Tibial artery (tissue), 4 donors: ENCODE data around the gene MTARC2.

Experiments used
- DNase-seq, 2 donors: peaks; one replicate each; pipeline ENCODE4 v3.0.0-alpha.2; 2019
- H3K27ac ChIP-seq, 2 donors: fragments of 200-600 bp; sonication (generic) in 1 of 2; 1 replicate in 1 of 2; 2 replicates in 1 of 2; pipeline ENCODE4 v1.5.1; 2018 to 2019; ENCODE audit warnings: mild to moderate bottlenecking in 1 of 2
- H3K27me3 ChIP-seq, 2 donors: fragments of 200-600 bp; sonication (generic) in 1 of 2; one replicate each; pipeline versions ENCODE4 v1.5.1 to v1.6.0; 2016 to 2019
- H3K36me3 ChIP-seq, 3 donors: fragments of 200-600 bp; sonication (generic) in 2 of 3; one replicate each; pipeline ENCODE4 v1.5.1; 2016 to 2019; ENCODE audit warnings: mild to moderate bottlenecking in 2 of 3
- H3K4me1 ChIP-seq, 4 donors: fragments of 200-600 bp; sonication (generic) in 2 of 4; 1 replicate in 3 of 4; 2 replicates in 1 of 4; pipeline ENCODE4 v1.5.1; 2016 to 2019
- H3K4me3 ChIP-seq, 2 donors: fragments of 200-600 bp; sonication (generic) in 1 of 2; 1 replicate in 1 of 2; 2 replicates in 1 of 2; pipeline ENCODE4 v1.5.1; 2018 to 2019; ENCODE audit warnings: mild to moderate bottlenecking in 2 of 2
- H3K9me3 ChIP-seq, 3 donors: fragments of 200-600 bp; sonication (generic) in 1 of 3; one replicate each; pipeline ENCODE4 v1.5.1; 2016 to 2019
- intact Hi-C: fragments of 100-400 bp; cut with DNase I; formaldehyde crosslinking; loops from one replicate; pipeline ENCODE4 v1.15.0; 2023; ENCODE audit warnings: low total_unique reads
- TF ChIP-seq, protein P1 (sequence below), 2 experiments: fragments of 200-600 bp in 1 of 2; fragments of 450-650 bp in 1 of 2; IDR thresholded peaks; one replicate each; pipeline ENCODE4 v1.5.1; 2017 to 2019; ENCODE audit warnings: antibody characterized with exemption in 2 of 2, mild to moderate bottlenecking in 1 of 2, moderate library complexity in 1 of 2

MTARC2 gene

GRCh38 chr1:220803401-220804201 lies 55.5 kb downstream of the MTARC2 start:
- no peak for DNase-seq
- TF ChIP-seq, protein P1, sequence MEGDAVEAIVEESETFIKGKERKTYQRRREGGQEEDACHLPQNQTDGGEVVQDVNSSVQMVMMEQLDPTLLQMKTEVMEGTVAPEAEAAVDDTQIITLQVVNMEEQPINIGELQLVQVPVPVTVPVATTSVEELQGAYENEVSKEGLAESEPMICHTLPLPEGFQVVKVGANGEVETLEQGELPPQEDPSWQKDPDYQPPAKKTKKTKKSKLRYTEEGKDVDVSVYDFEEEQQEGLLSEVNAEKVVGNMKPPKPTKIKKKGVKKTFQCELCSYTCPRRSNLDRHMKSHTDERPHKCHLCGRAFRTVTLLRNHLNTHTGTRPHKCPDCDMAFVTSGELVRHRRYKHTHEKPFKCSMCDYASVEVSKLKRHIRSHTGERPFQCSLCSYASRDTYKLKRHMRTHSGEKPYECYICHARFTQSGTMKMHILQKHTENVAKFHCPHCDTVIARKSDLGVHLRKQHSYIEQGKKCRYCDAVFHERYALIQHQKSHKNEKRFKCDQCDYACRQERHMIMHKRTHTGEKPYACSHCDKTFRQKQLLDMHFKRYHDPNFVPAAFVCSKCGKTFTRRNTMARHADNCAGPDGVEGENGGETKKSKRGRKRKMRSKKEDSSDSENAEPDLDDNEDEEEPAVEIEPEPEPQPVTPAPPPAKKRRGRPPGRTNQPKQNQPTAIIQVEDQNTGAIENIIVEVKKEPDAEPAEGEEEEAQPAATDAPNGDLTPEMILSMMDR (IDR thresholded peaks at IDR 0.05): peak; percentile 72 to 81
- H3K9me3 ChIP-seq: no peaks in the 10 kb centered on the region
- peak overlapping the region in 1 of 2 donors; percentile 19 for H3K4me3 ChIP-seq
- H3K4me1 ChIP-seq: peaks cover 0 to 26% (median 13%) of the 10 kb centered on the region in 4 donors
- H3K36me3 ChIP-seq: peaks cover 0 to 17% (median 0%) of the 10 kb centered on the region in 3 donors
- peak overlapping the region; percentile 64 to 78 for H3K27ac ChIP-seq
- H3K27me3 ChIP-seq: no peaks in the 10 kb centered on the region
- intact Hi-C loops: no loop called here

- DNase-seq: no peak
- H3K4me1 ChIP-seq: peaks cover 0 to 26% (median 13%) of the 10 kb centered on the region in 4 donors
- TF ChIP-seq, protein P1 (IDR thresholded peaks at IDR 0.05): peak; percentile 21 to 28
- peak overlapping the region in 1 of 2 donors; percentile 19 for H3K4me3 ChIP-seq
- H3K27ac ChIP-seq: peak overlapping the region; percentile 64 to 78
- intact Hi-C loops: no loop called here
- H3K9me3 ChIP-seq: no peaks in the 10 kb centered on the region
- no peaks in the 10 kb centered on the region for H3K27me3 ChIP-seq
- peaks cover 0 to 11% (median 0%) of the 10 kb centered on the region in 3 donors for H3K36me3 ChIP-seq
These were observed 56.1 kb downstream of the MTARC2 start for GRCh38 chr1:220804202-220804586.

- Histone ChIP-seq H3K4me3 (no peak overlapping the region), H3K27me3 (no peaks in the 10 kb centered on the region), H3K4me1 (peaks cover 0 to 32% (median 16%) of the 10 kb centered on the region in 4 donors), H3K9me3 (no peaks in the 10 kb centered on the region), H3K36me3 (peaks cover 0 to 1% (median 0%) of the 10 kb centered on the region in 3 donors), H3K27ac (no peak overlapping the region)
- TF ChIP-seq, protein P1 (IDR thresholded peaks at IDR 0.05): no peak
- DNase-seq: no peak
- intact Hi-C loops: no loop called here
These were observed 58.3 kb downstream of the MTARC2 start for GRCh38 chr1:220806408-220806807.

GRCh38 chr1:220807726-220808125 lies 59.6 kb downstream of the MTARC2 start:
- TF ChIP-seq, protein P1 (IDR thresholded peaks at IDR 0.05): no peak
- no peak for DNase-seq

DNA sequence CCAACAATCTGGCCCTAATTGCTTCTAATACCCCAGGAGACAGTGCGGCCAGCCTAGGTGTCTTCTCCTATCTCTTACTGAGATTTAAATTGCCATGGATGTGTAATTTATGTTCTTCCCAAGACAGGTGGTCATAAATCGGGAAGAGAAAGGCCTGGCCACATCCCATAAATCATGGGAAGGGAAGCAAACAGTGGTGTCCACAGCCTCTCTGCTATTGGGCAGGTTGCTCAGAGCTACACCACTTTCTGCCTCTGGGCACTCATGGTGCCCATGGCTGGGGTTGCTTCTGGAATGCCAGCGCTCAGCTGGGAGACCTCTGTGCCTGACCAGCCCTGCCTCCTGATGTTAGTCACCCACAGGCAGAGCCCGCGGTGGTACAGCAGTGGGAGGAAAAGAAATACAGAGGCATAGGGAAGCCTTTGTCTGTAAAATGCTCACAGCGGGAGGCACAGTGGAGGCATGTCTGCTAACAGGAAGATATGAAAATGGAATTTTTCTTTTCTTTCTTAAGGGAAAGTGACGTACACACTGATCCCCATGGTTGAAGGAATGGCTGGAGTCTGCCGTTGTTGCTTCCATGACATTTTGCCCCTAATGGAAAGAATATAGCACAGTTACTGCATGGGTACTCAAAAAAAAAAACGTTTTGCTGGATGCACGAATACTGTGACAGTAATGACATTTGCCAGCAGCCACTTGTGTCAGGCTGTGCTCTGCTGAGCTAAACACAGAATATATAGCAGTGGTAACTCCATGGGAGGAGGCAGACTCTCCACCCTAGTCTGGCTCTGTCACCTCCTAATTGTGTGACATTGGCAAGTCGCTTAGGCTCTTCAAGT lies 60.4 kb downstream of the MTARC2 start:
- H3K9me3 ChIP-seq: no peaks in the 10 kb centered on the region
- intact Hi-C loops: no loop called here
- no peaks in the 10 kb centered on the region for H3K27me3 ChIP-seq
- H3K4me3 ChIP-seq: no peak overlapping the region
- H3K27ac ChIP-seq: no peak overlapping the region
- H3K4me1 ChIP-seq: peaks cover 0 to 17% (median 8%) of the 10 kb centered on the region in 4 donors
- H3K36me3 ChIP-seq: peaks cover 0 to 12% (median 4%) of the 10 kb centered on the region in 3 donors
- TF ChIP-seq, protein P1 (IDR thresholded peaks at IDR 0.05): no peak
- DNase-seq: no peak

More at GRCh38 chr1:220807726-220808125, 59.6 kb downstream of the MTARC2 start:
- Histone ChIP-seq H3K4me3 (no peak overlapping the region), H3K4me1 (peaks cover 0 to 26% (median 14%) of the 10 kb centered on the region in 4 donors), H3K27ac (no peak overlapping the region), H3K27me3 (no peaks in the 10 kb centered on the region), H3K9me3 (no peaks in the 10 kb centered on the region), H3K36me3 (peaks cover 0 to 5% (median 4%) of the 10 kb centered on the region in 3 donors)
- intact Hi-C loops: no loop called here
